ENCODE data around the gene TP63. TPM values are rescaled to one million over a fixed set of nuclear protein-coding genes. Genes with fewer than 3 reads are reported as not detected.

TP63 gene
- total RNA-seq, 1 experiment from 2014 or later = 4.9 TPM

GRCh38 chr3:189720736-189721417, 89.7 kb downstream of the TP63 start:
- Histone ChIP-seq H3K36me3 (ENCODE audit: insufficient read depth, low read length, poor library complexity, severe bottlenecking) (no peaks in the 10 kb centered on the region), H3K4me3 (ENCODE audit: low read depth, low read length, poor library complexity, severe bottlenecking) (no peak overlapping the region), H3K27me3 (replicated peaks; ENCODE audit: insufficient read depth, low read depth, low read length, poor library complexity) (no peaks in the 10 kb centered on the region), H3K27ac (ENCODE audit: low read depth, low read length, poor library complexity, severe bottlenecking) (no peak overlapping the region), H3K4me1 (ENCODE audit: insufficient read depth, low read length, poor library complexity, severe bottlenecking) (no peaks in the 10 kb centered on the region), H3K9me3 (ENCODE audit: low read depth, low read length, poor library complexity, severe bottlenecking) (no peaks in the 10 kb centered on the region)
- ChIA-PET POLR2A (ENCODE audit: low non-redundant PET) (no interaction called here), CTCF (no interaction called here)
- no peak for TF ChIP-seq EZH2 (IDR thresholded peaks at IDR 0.05; ENCODE audit: borderline replicate concordance, low read depth, low read length, poor library complexity, severe bottlenecking)
- TF ChIP-seq, protein P1, sequence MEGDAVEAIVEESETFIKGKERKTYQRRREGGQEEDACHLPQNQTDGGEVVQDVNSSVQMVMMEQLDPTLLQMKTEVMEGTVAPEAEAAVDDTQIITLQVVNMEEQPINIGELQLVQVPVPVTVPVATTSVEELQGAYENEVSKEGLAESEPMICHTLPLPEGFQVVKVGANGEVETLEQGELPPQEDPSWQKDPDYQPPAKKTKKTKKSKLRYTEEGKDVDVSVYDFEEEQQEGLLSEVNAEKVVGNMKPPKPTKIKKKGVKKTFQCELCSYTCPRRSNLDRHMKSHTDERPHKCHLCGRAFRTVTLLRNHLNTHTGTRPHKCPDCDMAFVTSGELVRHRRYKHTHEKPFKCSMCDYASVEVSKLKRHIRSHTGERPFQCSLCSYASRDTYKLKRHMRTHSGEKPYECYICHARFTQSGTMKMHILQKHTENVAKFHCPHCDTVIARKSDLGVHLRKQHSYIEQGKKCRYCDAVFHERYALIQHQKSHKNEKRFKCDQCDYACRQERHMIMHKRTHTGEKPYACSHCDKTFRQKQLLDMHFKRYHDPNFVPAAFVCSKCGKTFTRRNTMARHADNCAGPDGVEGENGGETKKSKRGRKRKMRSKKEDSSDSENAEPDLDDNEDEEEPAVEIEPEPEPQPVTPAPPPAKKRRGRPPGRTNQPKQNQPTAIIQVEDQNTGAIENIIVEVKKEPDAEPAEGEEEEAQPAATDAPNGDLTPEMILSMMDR (conservative IDR thresholded peaks at IDR 0.05; ENCODE audit: low read depth, low read length) = no peak
- BruUV-seq (replicated peaks) = no TSS peak
- DNase-seq (ENCODE audit: low spot score) = no peak
- intact Hi-C loops (cut with micrococcal nuclease; ENCODE audit: unreplicated experiment) = no loop called here

DNA sequence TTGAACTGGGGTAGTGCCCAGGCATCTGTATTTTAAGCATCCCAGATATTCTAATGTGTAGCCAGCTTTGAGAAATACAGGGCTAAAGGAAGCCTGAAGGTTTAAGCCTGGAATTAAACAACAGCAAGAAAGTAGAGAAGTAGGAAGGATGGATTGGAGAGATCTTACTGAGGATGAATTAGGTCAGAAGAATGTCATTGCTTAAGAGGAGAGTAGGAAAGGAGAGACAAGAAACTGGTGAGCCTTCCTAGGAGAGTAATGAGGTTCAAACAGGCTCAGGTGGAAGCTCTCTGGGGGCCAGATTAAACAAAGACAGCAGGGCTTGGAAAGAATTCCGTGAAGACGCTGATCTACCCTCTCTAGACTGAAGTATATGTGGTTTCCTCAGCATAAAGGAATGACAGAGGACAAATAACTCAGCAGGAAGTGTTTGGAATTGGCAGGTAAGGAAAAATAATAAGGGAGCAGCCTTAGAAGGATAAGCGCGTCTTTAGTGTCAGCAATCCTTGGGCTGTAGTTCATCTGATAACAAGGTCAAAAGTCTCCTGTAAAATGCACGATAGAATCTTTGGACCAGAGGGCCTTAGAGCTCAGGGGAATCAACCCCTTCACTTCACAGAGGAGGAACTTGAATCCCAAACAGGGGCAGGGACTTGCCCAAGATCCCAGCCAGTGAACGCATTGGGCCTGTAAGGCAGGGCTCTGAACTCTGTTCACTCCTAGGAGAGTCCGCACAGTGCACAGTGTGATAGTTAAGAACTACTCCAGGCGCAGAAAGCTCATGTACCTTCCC, 90.9 kb downstream of the TP63 start:
- no peak for DNase-seq (ENCODE audit: low spot score)
- ChIA-PET POLR2A (ENCODE audit: low non-redundant PET) (interaction anchor here (0.6 kb wide), 1 partner anchor 452 kb away, joined by 3 read pairs; no protein-coding TSS in a partner anchor), CTCF (no interaction called here)
- no TSS peak for BruUV-seq (replicated peaks)
- no peak overlapping the region for H3K4me3 ChIP-seq (ENCODE audit: low read depth, low read length, poor library complexity, severe bottlenecking)
- no peaks in the 10 kb centered on the region for H3K4me1 ChIP-seq (ENCODE audit: insufficient read depth, low read length, poor library complexity, severe bottlenecking)
- H3K9me3 ChIP-seq (ENCODE audit: low read depth, low read length, poor library complexity, severe bottlenecking) = no peaks in the 10 kb centered on the region
- H3K27ac ChIP-seq (ENCODE audit: low read depth, low read length, poor library complexity, severe bottlenecking) = no peak overlapping the region
- TF ChIP-seq EZH2 (IDR thresholded peaks at IDR 0.05; ENCODE audit: borderline replicate concordance, low read depth, low read length, poor library complexity, severe bottlenecking) = no peak
- TF ChIP-seq, protein P1 (conservative IDR thresholded peaks at IDR 0.05; ENCODE audit: low read depth, low read length) = no peak
- intact Hi-C loops (cut with micrococcal nuclease; ENCODE audit: unreplicated experiment) = no loop called here
- no peaks in the 10 kb centered on the region for H3K27me3 ChIP-seq (replicated peaks; ENCODE audit: insufficient read depth, low read depth, low read length, poor library complexity)
- H3K36me3 ChIP-seq (ENCODE audit: insufficient read depth, low read length, poor library complexity, severe bottlenecking) = no peaks in the 10 kb centered on the region

GRCh38 chr3:189724356-189724755, 93.2 kb downstream of the TP63 start:
- intact Hi-C loops (cut with micrococcal nuclease; ENCODE audit: unreplicated experiment) = no loop called here
- no peaks in the 10 kb centered on the region for H3K9me3 ChIP-seq (ENCODE audit: low read depth, low read length, poor library complexity, severe bottlenecking)
- TF ChIP-seq, protein P1 (conservative IDR thresholded peaks at IDR 0.05; ENCODE audit: low read depth, low read length) = no peak
- TF ChIP-seq EZH2 (IDR thresholded peaks at IDR 0.05; ENCODE audit: borderline replicate concordance, low read depth, low read length, poor library complexity, severe bottlenecking) = no peak
- CTCF ChIA-PET = no interaction called here
- H3K27ac ChIP-seq (ENCODE audit: low read depth, low read length, poor library complexity, severe bottlenecking) = no peak overlapping the region
- no peaks in the 10 kb centered on the region for H3K27me3 ChIP-seq (replicated peaks; ENCODE audit: insufficient read depth, low read depth, low read length, poor library complexity)
- no TSS peak for BruUV-seq (replicated peaks)
- POLR2A ChIA-PET (ENCODE audit: low non-redundant PET) = no interaction called here
- H3K36me3 ChIP-seq (ENCODE audit: insufficient read depth, low read length, poor library complexity, severe bottlenecking) = no peaks in the 10 kb centered on the region
- no peak overlapping the region for H3K4me3 ChIP-seq (ENCODE audit: low read depth, low read length, poor library complexity, severe bottlenecking)
- no peak for DNase-seq (ENCODE audit: low spot score)
- no peaks in the 10 kb centered on the region for H3K4me1 ChIP-seq (ENCODE audit: insufficient read depth, low read length, poor library complexity, severe bottlenecking)
